SU-DHL-6 (cell line): ENCODE measurements around the gene TSPAN31.

Experiments used
- EZH2phosphoT487 ChIP-seq: fragments of 200-600 bp; sonication (generic), shearing (Covaris generic); conservative IDR thresholded peaks from 2 replicates; pipeline ENCODE4 v1.6.1; 2018; ENCODE audit warnings: mild to moderate bottlenecking, antibody characterized with exemption, low read length, moderate library complexity, mixed read lengths
- TF ChIP-seq, protein P1 (sequence below): fragments of 200-600 bp; sonication (generic); IDR thresholded peaks from one replicate; pipeline ENCODE4 v1.5.1; 2017; ENCODE audit warnings: antibody characterized with exemption, mild to moderate bottlenecking, low read length, moderate library complexity; ENCODE audit not compliant: insufficient read depth, poor library complexity, severe bottlenecking

- TF ChIP-seq, protein P1, sequence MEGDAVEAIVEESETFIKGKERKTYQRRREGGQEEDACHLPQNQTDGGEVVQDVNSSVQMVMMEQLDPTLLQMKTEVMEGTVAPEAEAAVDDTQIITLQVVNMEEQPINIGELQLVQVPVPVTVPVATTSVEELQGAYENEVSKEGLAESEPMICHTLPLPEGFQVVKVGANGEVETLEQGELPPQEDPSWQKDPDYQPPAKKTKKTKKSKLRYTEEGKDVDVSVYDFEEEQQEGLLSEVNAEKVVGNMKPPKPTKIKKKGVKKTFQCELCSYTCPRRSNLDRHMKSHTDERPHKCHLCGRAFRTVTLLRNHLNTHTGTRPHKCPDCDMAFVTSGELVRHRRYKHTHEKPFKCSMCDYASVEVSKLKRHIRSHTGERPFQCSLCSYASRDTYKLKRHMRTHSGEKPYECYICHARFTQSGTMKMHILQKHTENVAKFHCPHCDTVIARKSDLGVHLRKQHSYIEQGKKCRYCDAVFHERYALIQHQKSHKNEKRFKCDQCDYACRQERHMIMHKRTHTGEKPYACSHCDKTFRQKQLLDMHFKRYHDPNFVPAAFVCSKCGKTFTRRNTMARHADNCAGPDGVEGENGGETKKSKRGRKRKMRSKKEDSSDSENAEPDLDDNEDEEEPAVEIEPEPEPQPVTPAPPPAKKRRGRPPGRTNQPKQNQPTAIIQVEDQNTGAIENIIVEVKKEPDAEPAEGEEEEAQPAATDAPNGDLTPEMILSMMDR: no peak
- TF ChIP-seq EZH2phosphoT487: no peak
Observed at GRCh38 chr12:57781244-57781643, 36.4 kb downstream of the TSPAN31 start.
